ENCODE measurements around the gene OTOG. TPM values are rescaled to one million over a fixed set of nuclear protein-coding genes. Genes with fewer than 3 reads are reported as not detected.

The OTOG gene
- total RNA-seq, 1 donor from 2014 or later: under 0.01 TPM

DNA sequence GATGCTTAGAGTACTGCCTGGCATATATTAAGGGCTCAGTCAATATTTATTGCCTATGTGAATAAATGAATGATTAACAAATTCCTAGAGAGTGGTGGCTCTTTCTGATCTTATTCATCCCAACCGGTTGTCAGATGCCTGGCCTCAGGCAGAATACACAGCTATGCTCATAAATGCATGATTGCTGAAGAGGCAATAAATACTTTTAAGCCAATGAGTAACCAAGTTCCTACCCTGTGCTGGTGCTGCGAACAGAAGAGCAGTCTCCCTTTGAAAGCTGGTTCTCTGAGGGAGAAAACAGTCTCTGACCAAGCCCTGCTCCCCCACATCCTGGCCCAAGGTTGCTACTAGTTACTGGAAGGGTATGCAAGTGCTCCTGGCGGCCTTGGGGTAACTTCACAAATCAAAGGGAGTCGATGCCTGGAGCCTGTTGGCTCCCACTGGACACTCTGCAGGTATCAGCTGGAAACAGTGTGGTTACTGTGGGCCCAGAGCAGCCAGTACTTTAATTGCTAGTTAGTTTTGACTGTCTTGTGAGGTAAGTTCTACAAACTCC, 5.7 kb upstream of the OTOG start:
- no peak for DNase-seq

DNA sequence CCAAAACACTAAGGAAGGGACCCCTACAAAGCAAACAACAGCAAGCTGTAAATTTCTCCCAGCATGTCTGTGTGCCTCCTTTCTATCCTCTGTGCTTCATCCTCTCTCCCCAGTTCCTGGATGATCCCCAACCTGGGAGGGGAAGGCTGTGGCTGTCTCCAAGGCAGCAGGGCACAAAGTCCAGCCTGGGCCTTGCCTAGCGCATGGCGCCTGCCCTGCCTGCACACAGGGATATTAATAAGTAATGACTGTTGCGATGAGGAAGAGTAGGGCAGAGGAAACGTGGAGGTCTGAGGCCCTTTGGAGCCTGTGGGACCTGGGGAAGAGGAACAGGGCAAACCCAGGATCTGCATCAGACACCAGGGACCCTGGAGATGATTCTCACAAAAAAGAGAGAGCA, 4.8 kb upstream of the OTOG start:
- no peak for DNase-seq

DNA sequence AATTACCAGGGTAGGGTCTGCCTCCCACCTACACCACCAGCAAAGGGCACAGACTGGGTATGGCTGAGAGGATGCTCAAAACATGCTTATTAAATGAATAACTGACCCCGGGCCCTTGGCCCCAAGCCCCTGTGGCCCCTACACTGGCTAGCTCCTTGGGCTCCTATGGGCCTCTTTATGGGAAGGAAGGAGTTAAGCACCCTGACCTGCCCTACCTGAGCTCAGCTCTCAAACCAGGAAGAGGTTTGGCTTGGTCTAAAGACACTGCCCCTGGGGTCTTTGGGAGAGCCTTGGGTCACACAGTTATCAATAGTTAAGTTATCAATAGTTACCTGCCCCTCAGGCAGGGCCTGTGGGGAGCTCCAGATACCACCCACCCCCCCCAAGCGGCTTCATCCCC, 4.0 kb upstream of the OTOG start:
- DNase-seq: no peak

DNA sequence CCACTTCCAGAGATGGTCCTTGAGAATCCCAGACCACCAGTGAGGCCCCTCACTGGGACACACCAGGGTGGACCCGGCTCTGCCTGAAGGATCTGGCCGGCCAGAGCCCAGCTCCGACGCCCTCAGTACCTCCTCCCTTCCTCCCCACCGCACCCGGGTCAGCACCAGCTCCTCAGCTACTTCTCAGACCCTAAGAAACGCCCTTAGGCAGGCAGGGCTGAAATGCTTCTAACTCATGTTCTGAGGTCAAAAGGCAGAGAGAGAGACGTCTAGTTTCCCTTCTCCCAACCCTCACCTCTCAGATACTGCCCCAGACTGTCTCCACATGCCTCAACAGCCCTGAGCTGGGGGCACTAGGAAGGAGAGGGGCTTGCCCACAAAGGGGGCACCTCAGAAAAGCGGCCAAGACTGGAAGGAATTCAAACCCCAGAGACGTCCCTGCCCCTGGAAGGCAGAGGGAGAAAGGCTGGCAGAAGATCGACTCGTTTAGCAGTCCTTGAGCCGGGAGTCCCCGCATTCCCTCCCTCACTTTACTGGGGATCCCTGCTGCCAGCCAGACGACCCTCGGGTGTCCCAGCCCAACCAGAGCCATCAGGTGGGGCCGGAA, 3.4 kb upstream of the OTOG start:
- no peak for DNase-seq

DNA sequence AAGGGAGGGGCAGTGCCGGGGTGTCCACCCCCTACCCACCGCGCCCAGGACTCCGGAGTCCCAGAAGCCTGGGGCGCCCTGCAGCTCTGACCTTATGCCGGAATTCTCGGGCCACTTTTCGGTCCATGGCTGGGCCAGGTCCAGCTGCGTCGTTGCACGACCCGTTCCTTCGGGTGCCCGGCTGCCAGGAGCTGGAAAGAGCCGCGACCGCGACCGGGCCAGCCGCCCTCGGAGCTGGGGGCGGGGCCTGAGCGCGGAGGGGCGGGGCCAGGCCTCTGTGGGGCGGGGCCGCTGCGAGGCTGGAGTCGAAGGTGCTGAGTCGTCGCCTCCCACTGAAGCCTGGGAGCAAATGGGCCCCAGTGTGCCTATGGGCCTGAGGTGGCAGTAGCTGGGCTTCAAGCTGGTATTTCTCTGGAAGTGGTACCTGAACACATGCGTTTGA, 2.9 kb upstream of the OTOG start, which contains the start of gene USH1C:
USH1C (minus strand) TSS at position 236 of the 442 bp plus-strand sequence; CDS start at position 127, 109 bp downstream.
- DNase-seq: no peak

DNA sequence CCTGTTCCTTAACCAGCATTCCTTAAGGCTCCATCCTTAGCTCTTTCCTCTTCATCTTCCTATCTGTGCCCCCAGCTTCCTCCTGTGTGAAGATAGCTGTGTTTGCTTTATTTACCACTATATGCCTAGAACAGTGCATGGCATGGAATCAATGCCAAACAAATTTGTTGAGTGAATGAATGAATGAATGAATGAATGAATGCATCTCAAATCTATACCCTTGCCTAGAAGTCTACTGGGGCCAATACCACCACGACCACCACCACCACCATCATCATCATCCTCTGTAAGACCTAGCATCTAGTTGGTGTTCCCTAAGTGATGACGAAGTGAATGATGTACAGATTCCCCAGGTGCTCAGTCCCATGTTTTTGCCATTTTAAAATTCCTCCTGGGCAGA, 819 bp upstream of the OTOG start:
- DNase-seq: no peak

DNA sequence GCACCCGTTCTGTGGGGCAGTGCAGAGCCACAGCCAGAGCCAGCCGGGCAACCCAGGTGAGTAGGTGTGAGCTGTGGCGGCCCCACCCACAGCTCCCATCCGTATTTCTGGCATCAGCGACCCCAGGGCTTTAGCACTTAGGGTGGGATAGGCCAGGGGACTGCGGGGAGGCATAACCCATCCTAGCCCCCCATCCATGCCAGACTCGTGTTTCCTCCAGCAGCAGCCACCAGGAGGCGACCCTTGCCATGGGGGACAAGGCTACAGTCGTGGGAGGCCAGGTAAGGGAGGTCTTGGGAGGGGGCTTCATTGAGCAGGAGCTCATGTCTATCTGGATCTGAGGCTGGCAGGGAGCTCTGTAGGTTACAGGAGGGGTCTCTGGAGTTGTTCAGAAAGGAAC, 873 bp downstream of the OTOG start:
- DNase-seq: no peak

DNA sequence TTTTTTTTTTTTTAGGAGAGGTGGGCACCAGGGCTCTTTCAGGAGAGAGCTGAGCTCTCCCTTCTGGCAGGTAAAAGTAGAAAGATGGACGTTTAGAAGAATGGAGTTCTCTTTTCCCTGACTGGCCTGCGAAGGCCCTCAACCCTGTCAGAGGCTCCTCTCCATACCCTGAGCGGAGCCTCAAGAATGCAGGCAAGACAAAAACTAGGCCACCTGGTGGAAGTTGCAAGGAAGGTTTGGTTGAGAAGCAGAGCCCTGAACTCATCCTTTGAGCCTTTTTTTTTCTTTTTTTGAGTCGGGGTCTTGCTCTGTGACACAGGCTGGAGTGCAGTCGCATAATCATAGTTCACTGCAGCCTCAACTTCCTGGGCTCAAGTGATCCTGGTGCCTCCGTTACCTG, 1.4 kb downstream of the OTOG start:
- no peak for DNase-seq

DNA sequence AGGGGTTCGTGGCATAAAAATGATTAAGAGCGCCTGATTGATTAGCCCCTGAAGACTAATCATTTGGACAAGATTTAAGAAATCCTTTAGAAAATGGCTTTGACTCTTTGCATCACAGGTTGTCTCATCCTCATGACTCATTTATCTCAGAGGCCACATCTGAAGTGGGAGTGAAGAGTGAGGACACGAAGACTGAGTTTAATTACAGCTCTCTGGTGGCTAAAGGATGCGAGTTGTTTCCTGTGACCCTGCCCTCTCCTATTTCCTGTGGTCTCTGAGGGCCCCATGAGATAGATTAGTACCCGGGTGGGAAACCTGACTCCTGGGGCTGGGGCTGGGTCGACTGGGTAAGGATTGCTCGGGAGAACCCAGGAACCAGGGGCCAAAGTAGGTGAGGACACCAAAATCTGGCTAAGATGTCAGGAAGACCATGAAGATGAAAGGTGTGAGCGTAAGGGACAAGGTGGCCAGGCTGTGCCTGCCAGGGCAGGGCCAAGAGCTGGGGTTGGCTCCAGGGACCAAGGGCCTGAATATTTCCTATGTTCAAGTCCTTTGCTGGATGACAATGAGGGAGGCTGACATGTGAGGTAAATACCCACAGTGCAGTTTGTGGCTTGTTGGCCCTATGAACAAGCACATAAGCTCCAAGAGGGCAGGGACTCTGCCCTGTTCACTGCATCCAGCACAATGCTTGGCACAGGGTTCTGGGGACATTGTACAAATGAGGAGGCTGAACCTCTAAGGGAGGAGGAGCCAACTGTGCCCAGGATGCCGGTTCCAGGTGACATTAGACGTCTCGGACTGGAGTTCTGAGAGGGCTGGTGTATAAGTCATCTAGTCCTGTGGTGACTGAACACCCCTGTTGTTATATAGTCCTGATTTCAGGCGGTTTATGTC, 3.6 kb downstream of the OTOG start:
- no peak for DNase-seq

DNA sequence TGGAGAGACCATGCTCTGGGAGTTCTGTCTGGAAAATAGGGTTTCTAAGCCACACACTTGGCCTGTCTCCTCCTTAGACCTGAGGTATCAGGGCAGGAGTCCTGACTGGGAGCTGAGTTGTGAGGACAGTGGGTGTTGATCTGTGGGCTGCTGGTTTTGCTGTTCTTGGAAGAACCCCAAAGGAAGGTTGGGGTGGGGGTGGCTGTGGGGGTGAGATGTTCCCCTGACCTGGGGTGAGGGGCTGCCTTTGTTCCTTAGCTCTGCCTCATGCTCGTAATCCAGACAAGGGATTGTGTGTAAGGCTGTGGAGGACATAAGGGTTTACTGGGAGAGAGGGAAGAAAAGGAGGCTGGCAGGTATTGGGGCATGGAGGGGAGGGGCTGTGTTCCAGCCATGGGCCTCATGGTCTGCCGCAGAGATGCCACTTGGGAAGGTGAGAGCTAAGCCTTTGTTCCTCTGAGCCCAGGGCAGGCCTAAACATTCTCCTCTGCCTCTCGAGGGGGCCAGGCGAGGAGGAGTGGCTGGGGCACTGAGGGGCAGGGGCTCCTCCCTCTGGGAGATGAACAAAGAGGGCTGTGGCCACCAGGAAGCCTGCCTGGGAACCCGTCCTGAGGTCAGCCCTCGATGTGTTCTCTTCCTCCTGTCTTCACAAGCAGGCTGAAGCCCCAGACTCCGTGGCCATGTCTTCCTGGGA, 4.4 kb downstream of the OTOG start:
- no peak for DNase-seq

DNA sequence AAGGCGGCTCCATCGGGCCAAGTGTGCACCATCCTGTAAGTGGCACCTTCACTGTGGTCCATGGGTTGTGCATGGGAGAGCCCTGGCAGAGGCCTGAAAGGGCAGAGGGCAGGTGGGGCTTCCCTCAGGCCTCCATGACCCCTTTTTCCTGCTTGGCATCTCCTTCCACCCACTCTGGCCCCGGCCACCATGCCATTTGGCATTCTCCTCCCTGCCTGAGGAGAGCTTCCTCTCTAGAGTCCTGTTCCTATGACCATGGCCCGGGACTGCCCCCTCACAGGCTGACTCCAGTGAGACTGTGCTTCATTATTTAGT, 4.9 kb downstream of the OTOG start:
- no peak for DNase-seq

DNA sequence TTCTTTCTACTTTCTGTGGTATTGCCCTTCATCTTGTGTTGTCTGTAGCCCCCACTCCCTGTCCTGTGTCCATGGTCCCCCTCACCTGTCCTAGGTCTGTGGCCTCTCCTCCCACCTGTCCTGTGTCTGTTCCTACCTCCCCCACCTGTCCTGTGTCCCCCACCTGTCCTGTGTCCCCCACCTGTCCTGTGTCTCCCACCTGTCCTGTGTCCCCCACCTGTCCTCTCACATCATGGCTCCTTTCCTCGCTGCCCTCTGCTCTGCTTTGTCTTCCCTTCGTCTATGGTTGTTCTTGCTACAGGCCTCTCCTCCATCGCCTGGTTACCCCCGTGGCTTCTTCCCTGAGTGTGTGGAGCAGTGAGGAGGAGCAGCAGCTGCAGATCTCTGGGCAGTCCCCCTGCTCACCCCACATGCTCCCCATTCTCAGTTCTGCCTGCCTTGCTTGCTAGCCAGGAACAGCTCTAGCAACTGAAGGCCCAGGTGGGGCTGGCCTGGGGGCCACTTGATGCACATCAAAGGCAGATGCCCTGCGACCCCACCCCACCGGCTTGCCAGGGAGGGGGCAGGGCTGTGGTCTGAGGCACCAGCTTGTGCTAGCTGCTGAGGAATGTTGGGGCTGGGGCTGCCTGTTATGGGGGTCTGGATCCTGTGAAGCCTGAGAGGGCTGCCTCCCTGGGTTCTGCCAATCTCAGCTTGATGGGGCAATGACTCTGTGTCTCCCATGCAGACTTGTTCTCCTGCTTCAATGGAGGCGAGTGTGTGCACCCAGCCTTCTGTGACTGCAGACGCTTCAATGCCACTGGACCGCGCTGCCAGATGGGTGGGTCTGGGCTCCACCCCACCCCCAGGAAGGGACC, 5.6 kb downstream of the OTOG start:
- no peak for DNase-seq

DNA sequence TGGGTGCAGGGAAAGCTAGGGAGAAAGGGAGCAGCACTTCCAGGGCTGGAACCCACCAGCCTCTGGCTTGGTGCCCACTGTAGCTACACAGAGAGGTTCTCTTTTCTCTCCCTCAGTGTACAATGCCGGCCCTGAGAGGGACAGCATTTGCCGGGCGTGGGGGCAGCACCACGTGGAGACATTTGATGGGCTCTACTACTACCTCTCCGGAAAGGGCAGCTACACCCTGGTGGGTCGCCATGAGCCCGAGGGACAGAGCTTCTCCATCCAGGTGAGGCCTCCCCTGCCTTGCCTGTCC, 6.1 kb downstream of the OTOG start:
- DNase-seq: no peak

DNA sequence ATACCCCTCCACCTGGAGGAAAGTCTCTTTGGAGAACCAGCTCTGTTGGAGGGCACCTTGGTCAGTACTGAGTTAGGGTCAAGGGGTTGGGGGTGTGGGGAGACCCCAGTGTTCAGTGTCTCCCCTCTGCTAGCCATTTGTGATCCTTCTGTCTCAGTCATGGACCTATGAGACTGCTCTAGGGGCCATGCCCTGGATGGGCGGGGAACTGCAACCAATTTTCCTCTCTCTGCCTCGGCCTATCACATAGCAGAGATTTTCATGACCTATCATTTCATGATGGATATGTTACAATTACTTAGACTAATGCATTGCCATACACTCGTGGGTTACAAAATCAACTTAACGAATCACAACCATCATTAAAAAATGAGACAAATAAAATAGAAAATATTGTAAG, 7.4 kb downstream of the OTOG start:
- DNase-seq: no peak

DNA sequence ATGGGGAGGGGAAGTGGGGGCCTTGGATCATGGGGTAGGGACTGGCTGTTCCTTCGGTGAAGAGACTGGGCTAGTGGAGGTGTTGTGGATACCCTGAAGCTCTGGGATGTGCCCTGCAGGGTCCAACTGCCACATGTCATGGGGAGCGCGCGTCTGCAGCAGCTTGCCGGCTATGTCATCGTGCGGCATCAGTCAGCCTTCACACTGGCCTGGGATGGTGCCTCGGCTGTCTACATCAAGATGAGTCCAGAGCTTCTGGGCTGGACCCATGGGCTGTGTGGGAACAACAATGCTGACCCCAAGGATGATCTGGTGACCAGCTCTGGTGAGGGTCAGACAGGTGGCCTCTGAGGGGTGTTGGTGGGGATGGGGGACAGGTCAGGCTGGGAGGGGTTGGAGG, 9.9 kb downstream of the OTOG start:
- DNase-seq: no peak

DNA sequence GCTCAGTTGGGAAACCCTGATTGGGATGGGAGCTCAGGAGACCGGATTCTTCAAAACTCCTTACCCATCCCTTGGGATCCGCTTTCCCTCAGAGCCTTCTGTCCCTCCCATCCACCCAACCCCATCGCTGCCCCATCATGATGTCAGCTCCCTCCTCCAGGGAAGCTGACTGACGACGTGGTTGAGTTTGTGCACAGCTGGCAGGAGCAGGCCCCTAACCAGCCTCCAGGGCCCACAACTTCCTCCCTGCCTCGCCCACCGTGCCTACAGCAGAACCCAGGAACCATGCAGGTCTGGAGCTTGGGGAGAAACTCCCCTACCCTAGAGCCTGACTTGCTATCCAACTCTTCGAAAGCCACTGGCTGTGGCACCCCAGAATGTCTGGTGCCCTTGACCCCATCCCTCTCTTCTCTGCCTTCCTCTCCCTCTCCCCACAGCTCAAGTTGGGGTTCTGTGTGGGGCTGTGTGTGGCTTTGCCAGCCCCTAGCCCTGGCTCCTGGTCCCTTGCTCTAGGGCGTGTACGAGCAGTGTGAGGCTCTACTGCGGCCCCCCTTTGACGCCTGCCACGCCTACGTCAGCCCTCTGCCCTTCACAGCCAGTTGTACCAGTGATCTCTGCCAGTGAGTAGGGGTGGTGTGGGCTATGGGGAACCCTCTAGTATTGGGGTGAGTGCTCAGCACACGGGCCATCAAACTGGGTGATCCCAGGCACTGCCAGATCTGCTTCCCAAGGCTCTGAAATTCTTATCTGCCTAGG, 11.1 kb downstream of the OTOG start:
- no peak for DNase-seq

DNA sequence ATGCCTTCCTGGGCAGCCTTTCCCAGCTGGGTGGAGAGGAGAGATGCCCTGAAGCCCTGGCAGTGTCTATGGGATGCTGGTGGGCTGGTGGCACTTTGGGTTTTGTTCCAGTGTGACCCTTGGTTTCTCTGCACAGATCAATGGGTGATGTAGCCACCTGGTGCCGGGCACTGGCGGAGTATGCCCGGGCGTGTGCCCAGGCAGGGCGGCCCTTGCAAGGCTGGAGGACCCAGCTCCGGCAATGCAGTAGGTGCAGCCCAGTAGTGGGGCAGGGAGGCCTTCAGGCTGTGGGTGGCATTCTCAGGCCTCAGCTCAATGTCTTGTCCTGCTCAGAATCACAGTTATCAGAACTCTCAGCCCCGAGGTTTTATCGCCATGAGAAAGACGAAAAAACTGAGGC, 11.9 kb downstream of the OTOG start:
- no peak for DNase-seq

DNA sequence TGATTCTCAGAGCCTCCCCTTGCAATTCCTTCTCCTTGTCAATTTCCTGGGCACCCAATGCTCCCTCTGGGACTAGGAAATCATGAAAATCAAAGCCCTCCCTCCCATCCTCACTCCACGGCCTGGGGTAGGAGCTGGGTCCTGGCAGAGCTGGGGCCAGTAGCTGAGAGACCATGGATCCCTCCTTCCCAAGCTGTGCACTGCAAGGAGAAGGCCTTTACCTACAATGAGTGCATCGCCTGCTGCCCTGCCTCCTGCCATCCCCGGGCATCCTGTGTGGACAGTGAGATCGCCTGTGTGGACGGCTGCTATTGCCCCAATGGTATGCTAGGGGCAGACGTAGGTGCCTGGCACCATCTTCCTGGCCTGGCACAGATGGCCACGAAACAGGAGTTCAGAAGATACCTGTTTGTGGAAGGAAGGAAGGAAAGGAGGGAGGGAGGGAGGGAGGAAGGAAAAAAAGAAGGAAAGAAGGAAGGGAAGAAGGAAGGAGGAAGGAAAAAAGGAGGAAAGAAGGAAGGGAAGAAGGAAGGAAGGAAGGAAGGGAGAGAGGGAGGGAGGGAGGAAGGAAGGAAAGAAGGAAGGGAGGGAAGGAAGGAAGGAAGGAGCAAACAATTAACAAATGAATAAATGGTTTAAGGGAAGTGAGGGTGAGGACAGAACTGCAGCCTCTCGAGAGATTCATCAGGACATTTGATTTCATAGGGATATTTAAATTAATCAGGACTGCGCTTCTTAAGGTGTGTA, 12.5 kb downstream of the OTOG start:
- no peak for DNase-seq

DNA sequence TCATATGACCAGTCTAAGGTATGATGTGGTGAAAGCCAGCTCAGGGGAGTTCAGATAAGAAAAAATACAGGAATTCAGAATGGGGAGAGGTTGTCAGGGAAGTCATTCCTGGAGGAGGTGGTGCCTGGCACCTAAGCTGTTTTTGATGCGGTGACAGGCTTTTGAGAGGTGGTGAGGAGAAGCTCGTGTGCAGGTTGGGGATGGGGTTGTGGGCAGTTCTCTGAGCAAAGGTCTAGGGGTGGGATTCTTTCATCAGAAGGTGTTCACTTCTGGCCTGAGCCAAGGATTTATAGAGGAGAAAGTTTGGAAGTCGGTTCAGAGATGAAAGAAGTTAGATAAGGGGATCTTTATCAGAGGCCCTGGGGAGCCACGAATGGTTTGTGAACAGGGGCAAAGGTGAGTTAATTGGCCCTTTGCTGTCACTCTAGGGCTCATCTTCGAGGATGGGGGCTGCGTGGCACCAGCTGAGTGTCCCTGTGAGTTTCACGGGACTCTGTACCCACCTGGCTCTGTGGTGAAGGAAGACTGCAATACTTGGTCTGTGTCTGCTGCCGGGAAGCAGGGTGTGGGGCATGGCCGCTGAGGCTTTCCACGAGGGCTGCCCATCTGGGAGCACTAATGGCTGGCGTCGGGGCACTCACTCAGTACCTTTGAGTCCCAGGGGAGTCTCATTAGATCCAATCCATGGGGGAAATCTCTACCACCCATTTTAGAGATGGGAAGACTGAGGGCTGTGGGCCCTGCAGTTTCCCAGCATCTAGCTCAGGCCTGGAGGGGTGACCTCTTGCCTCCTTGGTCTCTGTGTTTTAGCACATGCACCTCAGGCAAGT, 13.4 kb downstream of the OTOG start:
- DNase-seq: no peak

DNA sequence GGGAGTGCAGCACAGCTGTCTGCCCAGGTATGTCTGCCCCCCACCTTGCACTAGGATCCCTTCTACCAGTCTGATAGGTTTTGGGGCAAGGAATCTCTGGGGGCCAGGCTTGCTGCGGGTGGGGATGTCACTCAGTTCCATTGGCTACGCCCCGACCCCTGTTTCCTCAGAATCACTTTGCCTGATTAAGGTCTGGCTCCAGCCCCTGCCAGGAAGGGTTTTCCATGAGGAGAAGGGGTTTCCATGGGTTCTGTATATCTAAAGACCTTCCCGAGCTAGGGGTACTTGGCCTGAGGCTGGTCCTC, 14.0 kb downstream of the OTOG start:
- DNase-seq: no peak

Measured in tongue (tissue), 2 donors.